HepG2 (cell line): ENCODE measurements around the gene SPDYE6. TPM values are rescaled to one million over a fixed set of nuclear protein-coding genes. Genes with fewer than 3 reads are reported as not detected.

Source experiments
- FOXK1 ChIP-seq: sonication (generic); formaldehyde crosslinking; IDR thresholded peaks from 2 replicates; pipeline ENCODE4 v1.4.0; 2020; ENCODE audit warnings: low read depth, missing genetic modification reagents, borderline replicate concordance
- GATA4 ChIP-seq: sonication (generic); IDR thresholded peaks from 2 replicates; pipeline ENCODE4 v1.6.1; 2016; ENCODE audit warnings: antibody characterized with exemption, low read depth, borderline replicate concordance
- HCFC1 ChIP-seq: fragments of 150-350 bp; IDR thresholded peaks from 2 replicates; pipeline ENCODE4 v1.6.1; 2014; ENCODE audit warnings: low read depth, low read length
- SIN3A ChIP-seq: IDR thresholded peaks from 2 replicates; pipeline ENCODE4 v1.6.1; 2011; ENCODE audit warnings: low read depth, mild to moderate bottlenecking, control low read depth, low read length, borderline replicate concordance
- TOPORS ChIP-seq: sonication (generic); formaldehyde crosslinking; IDR thresholded peaks from 2 replicates; pipeline ENCODE4 v1.8.0; 2023; ENCODE audit warnings: mild to moderate bottlenecking, missing genetic modification reagents
- YEATS4 ChIP-seq: sonication (generic); formaldehyde crosslinking; IDR thresholded peaks from 2 replicates; pipeline ENCODE4 v1.4.0; 2020; ENCODE audit warnings: missing genetic modification reagents, borderline replicate concordance
- ZBTB20 ChIP-seq: sonication (generic); formaldehyde crosslinking; IDR thresholded peaks from 2 replicates; pipeline ENCODE4 v1.8.1; 2023; ENCODE audit warnings: missing genetic modification reagents, low read depth, mild to moderate bottlenecking, borderline replicate concordance
- ZHX1 ChIP-seq: sonication (generic); formaldehyde crosslinking; IDR thresholded peaks from 2 replicates; pipeline ENCODE4 v1.8.1; 2022; ENCODE audit warnings: low read depth, mild to moderate bottlenecking, missing genetic modification reagents
- ZNF224 ChIP-seq: sonication (generic); formaldehyde crosslinking; IDR thresholded peaks from 2 replicates; pipeline ENCODE4 v1.5.0; 2020; ENCODE audit warnings: mild to moderate bottlenecking, missing genetic modification reagents
- ZNF607 ChIP-seq: sonication (generic); formaldehyde crosslinking; IDR thresholded peaks from 2 replicates; pipeline ENCODE4 v1.5.1; 2020; ENCODE audit warnings: missing genetic modification reagents, mild to moderate bottlenecking, borderline replicate concordance
- polyA plus RNA-seq, 8 experiments: library from polyadenylated mRNA; depleted of rRNA in 3 of 8; stranded (reverse) in 7 of 8; unstranded in 1 of 8; fragments of >200 nt; fragmentation: Illumina TruSeq in 4 of 8; extraction: Trizol in 4 of 8; gene quantifications; 2 replicates each; pipeline versions ENCODE4 v1.2.1 to v1.2.3, GENCODE V29; 2011 to 2016; ENCODE audit warnings: low read depth in 4 of 8, missing spikeins in 1 of 8, mixed read lengths in 1 of 8; ENCODE audit not compliant: insufficient read depth in 1 of 8
- total RNA-seq, 5 experiments: library from RNA; depleted of rRNA; stranded (reverse); fragments of >200 nt; fragmentation: Illumina TruSeq; extraction: Trizol; gene quantifications; 2 replicates each; pipeline ENCODE4 v1.2.3, GENCODE V29; 2016; ENCODE audit warnings: low read depth in 1 of 5
- TF ChIP-seq, protein P1 (sequence below): IDR thresholded peaks from 2 replicates; pipeline ENCODE4 v1.6.1; 2018; ENCODE audit warnings: missing genetic modification reagents
- TF ChIP-seq, protein P2 (sequence below): IDR thresholded peaks from 2 replicates; pipeline ENCODE4 v1.6.1; 2016; ENCODE audit warnings: mild to moderate bottlenecking
- TF ChIP-seq, protein P3 (sequence below): sonication (generic); formaldehyde crosslinking; conservative IDR thresholded peaks from 2 replicates; pipeline ENCODE4 v1.4.0; 2020; ENCODE audit warnings: missing genetic modification reagents
- TF ChIP-seq, protein P4 (sequence below): sonication (generic); formaldehyde crosslinking; IDR thresholded peaks from 2 replicates; pipeline ENCODE4 v1.5.1; 2020; ENCODE audit warnings: missing genetic modification reagents, mild to moderate bottlenecking, borderline replicate concordance
- TF ChIP-seq, protein P5 (sequence below): IDR thresholded peaks from 2 replicates; pipeline ENCODE4 v1.6.1; 2016
- TF ChIP-seq, protein P6 (sequence below): IDR thresholded peaks from 2 replicates; pipeline ENCODE4 v1.6.1; 2016; ENCODE audit warnings: missing compliant biosample characterization, missing genetic modification reagents, borderline replicate concordance

The SPDYE6 gene
- total and polyA plus RNA-seq, 2 of the 13 experiments (the other 11 are each of a cell fraction or from before 2014, with no cell fraction given) = 0.07 TPM; not detected in 1

GRCh38 chr7:102363549-102364393 lies 7.5 kb upstream of the SPDYE6 start (continued):
- TF ChIP-seq, protein P1, sequence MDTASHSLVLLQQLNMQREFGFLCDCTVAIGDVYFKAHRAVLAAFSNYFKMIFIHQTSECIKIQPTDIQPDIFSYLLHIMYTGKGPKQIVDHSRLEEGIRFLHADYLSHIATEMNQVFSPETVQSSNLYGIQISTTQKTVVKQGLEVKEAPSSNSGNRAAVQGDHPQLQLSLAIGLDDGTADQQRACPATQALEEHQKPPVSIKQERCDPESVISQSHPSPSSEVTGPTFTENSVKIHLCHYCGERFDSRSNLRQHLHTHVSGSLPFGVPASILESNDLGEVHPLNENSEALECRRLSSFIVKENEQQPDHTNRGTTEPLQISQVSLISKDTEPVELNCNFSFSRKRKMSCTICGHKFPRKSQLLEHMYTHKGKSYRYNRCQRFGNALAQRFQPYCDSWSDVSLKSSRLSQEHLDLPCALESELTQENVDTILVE (CRISPR knock-in tag) = peak; percentile 25; the same call in 1 of the 2 replicates
- TF ChIP-seq, protein P2, sequence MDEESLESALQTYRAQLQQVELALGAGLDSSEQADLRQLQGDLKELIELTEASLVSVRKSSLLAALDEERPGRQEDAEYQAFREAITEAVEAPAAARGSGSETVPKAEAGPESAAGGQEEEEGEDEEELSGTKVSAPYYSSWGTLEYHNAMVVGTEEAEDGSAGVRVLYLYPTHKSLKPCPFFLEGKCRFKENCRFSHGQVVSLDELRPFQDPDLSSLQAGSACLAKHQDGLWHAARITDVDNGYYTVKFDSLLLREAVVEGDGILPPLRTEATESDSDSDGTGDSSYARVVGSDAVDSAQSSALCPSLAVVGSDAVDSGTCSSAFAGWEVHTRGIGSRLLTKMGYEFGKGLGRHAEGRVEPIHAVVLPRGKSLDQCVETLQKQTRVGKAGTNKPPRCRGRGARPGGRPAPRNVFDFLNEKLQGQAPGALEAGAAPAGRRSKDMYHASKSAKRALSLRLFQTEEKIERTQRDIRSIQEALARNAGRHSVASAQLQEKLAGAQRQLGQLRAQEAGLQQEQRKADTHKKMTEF = peak; percentile 72
- peak; percentile 30; the same call in 1 of the 2 replicates for TF ChIP-seq YEATS4 (CRISPR knock-in tag)
- TF ChIP-seq, protein P3, sequence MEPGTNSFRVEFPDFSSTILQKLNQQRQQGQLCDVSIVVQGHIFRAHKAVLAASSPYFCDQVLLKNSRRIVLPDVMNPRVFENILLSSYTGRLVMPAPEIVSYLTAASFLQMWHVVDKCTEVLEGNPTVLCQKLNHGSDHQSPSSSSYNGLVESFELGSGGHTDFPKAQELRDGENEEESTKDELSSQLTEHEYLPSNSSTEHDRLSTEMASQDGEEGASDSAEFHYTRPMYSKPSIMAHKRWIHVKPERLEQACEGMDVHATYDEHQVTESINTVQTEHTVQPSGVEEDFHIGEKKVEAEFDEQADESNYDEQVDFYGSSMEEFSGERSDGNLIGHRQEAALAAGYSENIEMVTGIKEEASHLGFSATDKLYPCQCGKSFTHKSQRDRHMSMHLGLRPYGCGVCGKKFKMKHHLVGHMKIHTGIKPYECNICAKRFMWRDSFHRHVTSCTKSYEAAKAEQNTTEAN (CRISPR knock-in tag) = peak; percentile 93
- peak; percentile 57; the same call in 1 of the 2 replicates for TF ChIP-seq ZNF607 (CRISPR knock-in tag)
- peak; percentile 80 for TF ChIP-seq HCFC1
- TF ChIP-seq ZBTB20 (CRISPR knock-in tag) = peak; percentile 73; the same call in 1 of the 2 replicates
- TF ChIP-seq, protein P4, sequence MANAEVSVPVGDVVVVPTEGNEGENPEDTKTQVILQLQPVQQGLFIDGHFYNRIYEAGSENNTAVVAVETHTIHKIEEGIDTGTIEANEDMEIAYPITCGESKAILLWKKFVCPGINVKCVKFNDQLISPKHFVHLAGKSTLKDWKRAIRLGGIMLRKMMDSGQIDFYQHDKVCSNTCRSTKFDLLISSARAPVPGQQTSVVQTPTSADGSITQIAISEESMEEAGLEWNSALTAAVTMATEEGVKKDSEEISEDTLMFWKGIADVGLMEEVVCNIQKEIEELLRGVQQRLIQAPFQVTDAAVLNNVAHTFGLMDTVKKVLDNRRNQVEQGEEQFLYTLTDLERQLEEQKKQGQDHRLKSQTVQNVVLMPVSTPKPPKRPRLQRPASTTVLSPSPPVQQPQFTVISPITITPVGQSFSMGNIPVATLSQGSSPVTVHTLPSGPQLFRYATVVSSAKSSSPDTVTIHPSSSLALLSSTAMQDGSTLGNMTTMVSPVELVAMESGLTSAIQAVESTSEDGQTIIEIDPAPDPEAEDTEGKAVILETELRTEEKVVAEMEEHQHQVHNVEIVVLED = peak; percentile 96
- TF ChIP-seq, protein P5, sequence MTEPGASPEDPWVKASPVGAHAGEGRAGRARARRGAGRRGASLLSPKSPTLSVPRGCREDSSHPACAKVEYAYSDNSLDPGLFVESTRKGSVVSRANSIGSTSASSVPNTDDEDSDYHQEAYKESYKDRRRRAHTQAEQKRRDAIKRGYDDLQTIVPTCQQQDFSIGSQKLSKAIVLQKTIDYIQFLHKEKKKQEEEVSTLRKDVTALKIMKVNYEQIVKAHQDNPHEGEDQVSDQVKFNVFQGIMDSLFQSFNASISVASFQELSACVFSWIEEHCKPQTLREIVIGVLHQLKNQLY (CRISPR knock-in tag) = peak; percentile 65; the same call in 1 of the 2 replicates
- 0 out of 2 replicates have a peak, but pooled peaks have one; percentile 33 for TF ChIP-seq ZNF224 (CRISPR knock-in tag)
- TF ChIP-seq ZHX1 = peak; percentile 80; the same call in 1 of the 2 replicates
- peak; percentile 36; the same call in 1 of the 2 replicates for TF ChIP-seq FOXK1 (CRISPR knock-in tag)
- 0 out of 2 replicates have a peak, but pooled peaks have one; percentile 28 for TF ChIP-seq TOPORS
- TF ChIP-seq, protein P6, sequence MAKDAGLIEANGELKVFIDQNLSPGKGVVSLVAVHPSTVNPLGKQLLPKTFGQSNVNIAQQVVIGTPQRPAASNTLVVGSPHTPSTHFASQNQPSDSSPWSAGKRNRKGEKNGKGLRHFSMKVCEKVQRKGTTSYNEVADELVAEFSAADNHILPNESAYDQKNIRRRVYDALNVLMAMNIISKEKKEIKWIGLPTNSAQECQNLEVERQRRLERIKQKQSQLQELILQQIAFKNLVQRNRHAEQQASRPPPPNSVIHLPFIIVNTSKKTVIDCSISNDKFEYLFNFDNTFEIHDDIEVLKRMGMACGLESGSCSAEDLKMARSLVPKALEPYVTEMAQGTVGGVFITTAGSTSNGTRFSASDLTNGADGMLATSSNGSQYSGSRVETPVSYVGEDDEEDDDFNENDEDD (CRISPR knock-in tag) = peak; percentile 57; the same call in 1 of the 2 replicates
- TF ChIP-seq GATA4 = 0 out of 2 replicates have a peak, but pooled peaks have one; percentile 38
- peak; percentile 77; the same call in 1 of the 2 replicates for TF ChIP-seq SIN3A
